ENCODE data around the gene MOV10.

Gene MOV10

GRCh38 chr1:112699425-112700144 is 25.1 kb downstream of the MOV10 start:
- no peak for DNase-seq

DNA sequence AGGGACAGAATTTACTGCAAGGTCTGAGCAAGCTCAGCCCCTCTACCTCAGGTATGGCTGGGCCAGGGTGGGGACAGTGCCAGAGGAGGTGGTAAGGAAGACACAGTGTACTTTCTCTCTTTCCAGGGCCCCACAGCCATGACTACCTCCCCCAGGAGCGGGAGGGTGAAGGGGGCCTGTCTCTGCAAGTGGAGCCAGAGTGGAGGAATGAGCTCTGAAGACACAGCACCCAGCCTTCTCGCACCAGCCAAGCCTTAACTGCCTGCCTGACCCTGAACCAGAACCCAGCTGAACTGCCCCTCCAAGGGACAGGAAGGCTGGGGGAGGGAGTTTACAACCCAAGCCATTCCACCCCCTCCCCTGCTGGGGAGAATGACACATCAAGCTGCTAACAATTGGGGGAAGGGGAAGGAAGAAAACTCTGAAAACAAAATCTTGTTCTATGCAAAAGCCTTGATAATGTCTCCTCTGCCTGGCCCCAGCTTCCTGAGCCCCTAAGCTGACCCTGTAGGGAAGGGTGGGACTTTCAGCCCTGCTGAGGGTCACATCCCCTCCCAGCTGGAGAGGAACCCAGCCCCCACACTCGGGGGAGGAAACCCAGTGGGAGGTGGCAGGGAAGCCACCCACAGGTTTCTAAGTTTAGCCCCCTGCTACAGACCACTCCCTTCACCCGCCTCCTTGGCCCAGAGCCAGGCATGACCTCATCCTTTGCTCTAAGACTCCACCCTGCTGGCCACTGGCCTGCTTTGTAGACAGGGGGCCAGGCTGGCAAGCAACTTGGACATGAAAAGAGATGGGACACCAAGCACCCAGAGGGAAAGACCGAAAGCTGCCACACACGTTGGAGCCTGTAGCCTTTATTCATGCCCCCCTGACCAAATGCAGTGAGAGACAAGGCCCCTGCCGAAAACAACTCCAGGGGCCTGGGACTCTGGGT is 26.1 kb downstream of the MOV10 start:
- DNase-seq: peak; percentile 70

DNA sequence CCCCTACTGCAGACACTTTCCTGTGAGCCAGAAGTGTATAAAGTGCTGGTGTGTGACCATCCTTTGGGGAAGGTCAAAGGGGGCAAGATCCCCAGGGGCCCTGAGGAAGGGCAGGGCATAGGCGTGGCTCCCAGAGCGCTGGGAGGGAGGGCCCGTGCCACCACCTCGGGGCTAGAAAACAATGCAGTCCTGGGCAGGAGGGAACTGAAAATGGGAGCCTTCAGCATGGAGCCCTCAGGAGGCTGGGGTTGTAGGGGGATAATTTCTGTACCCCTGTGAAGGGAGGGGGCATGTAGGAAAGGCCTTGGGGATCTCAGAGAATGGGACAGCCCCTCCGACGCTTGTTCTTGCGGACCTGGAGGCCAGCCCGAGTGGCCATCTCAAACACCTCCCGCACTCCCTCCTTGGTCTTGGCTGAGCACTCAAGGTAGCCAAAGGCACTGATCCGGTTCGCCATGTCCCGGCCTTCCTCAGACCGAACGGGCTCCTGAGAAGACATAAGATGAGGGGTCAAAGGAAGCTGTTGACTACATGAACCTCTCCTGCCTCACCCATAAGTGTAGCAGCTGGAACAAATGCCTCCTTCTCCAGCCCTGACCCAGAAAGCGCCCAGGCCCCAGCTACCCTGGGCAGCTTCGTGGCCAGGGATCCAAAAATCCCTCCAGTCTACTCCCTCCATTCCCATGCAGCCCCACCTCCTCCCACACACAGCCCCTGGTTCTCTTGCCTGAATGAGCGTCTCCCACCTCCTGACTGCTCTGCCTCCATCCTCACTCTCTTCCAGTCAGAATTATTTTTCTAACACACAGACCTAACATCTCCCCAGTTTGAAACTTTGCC is 27.0 kb downstream of the MOV10 start:
- no peak for DNase-seq

DNA sequence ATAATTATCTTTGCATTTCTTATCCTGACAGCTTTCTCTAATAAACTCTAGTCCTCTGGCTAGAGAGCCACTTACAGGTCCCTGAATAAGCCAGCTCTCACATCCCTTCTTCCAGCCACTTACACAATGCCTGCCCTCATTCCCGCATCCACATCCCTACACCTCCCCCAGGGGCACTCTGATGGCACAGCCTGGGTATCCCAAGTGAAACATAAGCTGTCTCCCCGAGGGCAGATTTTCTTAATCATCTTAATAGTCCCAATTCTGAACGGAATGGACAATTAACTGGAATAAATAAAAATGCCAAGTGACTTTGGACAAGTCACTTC is 27.6 kb downstream of the MOV10 start:
- DNase-seq: no peak

- DNase-seq: no peak
These were observed 28.2 kb downstream of the MOV10 start for GRCh38 chr1:112702420-112703261.

GRCh38 chr1:112703706-112704105 is 29.2 kb downstream of the MOV10 start:
- no peak for DNase-seq

DNA sequence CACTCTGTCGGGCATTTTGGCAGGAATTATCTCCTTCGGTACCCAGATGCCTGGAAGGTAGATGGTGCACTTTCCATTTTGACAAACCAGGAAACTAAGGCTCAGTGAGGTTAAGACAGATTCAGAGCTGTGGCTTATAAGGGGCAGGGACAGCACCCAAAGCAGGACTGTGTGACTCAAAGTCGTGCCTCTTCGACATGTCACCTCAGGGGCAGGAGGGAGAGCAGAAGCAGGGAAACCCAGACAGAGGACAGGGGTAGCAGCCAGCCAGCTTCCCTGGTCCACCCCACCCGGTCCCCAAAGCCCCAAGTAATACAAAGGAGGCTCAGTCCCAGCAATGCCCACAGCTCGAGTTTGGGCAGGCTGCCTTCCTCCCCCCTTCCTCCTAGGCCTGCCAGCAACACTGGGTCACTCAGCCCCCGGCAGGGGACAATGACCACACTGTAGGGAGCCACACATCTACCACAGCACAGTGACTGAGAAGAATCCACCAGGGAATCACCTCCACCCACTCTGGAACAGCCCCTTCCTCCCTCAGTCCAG is 30.0 kb downstream of the MOV10 start:
- no peak for DNase-seq

DNA sequence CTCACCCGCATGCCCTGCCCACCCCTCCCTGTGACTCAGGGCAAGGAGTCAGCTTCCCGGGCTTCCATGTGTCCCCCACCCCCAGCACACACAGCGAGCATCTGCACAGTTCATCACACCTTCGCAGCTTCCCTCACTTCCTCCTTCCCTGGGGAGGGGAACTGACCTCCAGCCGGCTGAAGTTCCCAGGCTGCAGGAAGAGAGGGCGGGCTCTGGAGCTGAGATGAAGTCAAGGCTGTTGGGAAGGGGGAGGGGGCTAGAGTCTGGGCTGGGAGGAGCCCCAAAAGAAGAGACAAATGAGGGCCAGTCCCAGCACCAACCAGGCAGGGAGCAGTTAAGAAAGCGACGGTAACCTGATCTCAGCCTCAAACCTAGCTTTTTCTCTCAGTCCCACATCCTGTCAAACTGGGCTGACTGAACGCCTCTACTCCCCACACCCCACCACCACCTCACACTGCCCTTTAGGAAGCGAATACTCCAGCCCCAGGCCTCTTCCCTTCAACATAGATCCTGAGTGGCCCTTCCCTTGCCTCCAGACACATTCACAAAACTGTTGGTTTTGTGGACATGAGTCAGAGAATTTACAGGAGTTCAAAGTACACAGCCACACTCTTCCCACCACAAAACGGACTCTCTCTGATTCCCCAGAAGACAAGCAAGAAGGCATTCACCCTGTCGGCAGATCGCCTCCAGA is 30.6 kb downstream of the MOV10 start:
- DNase-seq: peak; percentile 39

DNA sequence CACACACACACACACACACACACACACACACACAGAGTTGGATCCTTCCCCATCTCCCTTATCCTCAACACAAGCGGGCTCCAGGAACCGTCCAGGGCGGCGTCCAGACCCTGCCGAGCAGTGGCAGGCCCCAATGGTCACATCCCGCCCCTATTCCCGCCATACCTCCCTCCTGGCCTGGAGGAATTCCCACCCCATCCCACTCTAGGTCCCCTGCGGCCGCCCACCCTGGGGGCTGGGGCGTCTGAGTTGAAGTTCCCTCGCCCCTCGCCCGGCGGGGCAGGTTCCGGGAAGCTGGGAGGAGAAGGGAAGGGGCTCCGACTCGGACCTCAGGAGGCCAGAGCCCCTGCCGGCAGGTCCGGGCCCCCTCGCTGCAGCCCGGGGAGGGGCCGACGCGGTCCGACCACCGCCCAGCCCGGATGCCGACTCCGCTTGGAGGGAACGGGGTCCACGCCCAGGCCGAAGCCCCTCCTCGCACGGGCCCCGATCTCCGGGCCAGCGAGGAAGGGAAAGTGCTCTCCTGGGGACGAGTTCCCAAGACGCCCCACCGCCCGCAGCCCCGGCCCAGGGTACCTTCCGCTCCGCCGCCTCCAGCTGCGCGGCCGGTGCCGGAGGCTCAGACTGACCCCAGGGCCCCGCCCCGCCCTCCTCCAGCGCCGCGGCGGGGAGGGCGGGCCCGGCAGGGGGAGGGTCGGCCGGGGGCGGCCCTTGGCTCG is 32.2 kb downstream of the MOV10 start, which contains the start of gene RHOC:
Gene RHOC, minus strand, starts transcription at position 623 of the 716 bp plus-strand sequence. CDS start 3,328 bp downstream, outside the sequence.
- DNase-seq: peak; percentile 20

- peak; percentile 57 for DNase-seq
These were observed 33.0 kb downstream of the MOV10 start for GRCh38 chr1:112707221-112708001.

DNA sequence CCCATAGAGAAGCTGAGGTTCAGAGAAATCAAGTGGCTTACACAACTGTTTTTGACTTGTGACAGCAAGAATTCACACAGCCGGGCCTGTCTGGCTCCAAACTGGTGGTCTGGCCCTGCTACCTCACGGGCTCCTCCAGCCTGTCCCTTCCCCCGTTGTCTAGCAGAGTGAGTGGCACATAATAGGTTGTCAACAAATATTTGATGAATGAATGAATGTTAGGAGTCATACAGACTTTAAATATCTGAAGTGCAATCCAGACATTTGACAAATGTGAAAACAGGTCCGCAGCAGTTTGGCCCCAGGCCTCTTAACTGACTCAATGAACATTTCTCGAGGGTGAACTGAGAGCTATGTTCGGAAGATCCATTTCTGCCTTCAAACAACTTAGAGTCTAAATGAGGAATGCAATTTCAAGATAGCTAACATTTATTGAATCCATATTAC is 33.6 kb downstream of the MOV10 start:
- no peak for DNase-seq

GRCh38 chr1:112708489-112708888 is 34.0 kb downstream of the MOV10 start:
- DNase-seq: no peak

GRCh38 chr1:112710159-112710558 is 35.7 kb downstream of the MOV10 start:
- DNase-seq: no peak

DNA sequence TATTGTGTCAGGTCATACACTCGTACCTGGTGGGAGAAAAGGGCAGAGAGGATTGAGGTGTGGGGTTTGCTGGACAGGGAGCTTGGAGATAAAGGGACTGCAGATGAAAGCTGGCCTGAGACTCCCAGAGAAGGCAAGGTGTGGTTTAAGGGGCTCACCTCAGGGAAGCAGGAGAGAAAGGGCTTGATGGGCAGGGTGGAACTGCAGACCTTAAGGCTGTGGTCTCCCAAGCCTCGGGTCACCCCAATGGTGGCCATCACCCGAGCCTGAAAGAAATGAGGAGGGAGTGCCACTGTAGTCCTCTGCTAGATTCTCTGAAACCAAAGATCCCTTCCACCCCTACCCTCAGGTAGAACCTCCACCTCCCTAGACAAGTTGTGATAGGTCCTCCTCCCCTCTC is 36.1 kb downstream of the MOV10 start:
- no peak for DNase-seq

DNA sequence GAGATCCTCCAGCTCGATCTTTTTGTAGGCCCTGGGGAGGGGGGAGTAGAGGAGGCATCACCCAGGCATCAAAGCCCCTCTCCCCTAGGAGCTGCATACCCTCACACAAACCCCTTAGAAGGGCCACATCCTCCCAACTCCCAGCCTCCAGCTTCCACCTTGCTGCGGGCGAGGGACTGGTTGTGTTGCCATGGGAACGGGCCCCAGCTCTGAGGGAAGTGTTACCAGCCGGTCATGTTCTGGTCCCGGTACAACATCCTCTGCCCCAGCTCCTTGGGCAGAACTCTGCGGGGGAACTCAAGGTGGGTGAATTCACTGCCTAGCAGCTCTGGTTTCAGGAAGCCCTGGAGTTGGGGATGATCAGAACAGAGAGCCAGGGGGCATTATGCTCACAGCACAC is 36.6 kb downstream of the MOV10 start:
- DNase-seq: no peak

DNA sequence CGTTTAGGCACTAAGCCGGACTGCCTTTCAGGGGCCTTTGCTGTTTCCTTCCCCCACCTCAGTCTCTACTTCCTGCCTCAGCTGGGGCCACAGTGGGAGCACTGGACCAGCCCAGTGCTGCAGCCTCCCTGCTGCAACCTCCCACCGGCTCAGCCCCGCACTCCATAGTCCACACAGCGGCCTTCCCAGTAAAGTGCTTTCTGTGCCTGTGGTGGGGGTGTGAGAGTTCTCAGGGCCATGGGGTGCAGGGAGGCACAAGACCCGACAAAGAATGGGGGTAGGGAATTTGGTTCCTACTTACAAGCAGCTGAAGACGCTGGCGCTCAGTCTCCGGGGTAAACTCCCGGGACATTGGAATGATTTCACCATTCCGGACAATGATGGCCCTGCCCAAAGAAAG is 37.2 kb downstream of the MOV10 start:
- DNase-seq: no peak

DNA sequence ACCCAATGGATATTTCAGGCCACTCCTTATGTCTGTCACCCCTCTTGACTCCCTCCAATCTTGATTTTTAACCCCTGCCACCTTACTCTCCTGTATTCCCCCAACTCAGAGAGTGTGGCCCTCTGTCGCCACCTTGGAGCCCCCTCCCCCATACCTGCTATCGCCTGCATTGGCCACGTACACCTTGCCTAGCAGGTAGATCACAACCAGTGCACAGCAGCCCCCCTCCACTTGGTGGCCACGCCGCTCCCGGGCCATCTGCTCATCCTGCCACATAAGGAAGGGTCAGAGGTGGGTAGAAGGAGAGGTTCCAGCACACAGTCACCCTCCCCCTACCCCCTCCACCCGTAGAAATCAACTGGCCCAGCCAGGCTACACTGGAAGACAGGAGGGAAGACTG is 37.7 kb downstream of the MOV10 start:
- DNase-seq: no peak

- DNase-seq: no peak
These were observed 38.3 kb downstream of the MOV10 start for GRCh38 chr1:112712701-112713128.

DNA sequence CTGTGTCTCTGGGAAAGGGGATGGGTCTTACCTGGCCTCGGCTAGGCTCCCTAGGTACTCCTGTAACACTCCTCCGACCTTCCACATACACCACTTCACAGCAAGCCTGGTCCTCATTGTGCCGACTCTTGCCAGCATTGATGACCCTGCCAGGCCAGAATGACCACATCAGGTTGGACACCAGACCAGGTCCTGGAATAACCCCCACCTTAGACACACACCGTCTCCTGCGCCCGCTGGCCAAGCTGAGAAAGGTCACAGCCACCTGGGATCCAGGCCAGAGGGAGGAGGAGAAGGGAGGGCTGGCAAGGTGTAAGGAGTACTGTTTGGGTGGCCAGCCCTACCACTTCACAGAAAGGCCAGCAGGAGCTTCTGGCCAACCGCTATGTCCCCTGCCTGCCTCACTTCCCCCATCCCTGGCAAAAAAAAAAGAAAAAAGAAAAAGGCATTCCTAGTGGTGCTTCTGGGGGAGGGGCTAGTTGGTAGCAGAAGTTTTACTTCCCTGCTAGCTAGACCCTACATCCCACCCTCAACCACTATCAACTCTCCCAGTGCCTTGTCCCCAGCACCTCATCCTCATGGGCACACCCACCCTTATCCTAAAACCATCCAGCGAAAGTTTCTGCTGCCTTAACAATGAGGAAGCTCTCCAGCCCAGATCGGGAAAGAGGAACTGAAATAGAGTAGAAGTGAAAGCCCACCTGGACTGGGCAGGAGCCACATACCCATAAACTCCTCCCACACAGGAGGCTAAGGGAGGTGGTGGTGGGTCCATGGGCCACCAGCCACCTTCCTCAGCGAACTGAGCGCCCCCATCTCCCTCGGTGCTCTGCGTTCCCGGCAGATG is 39.2 kb downstream of the MOV10 start:
- DNase-seq: no peak

Measured in CD4-positive, alpha-beta T cell treated with Interleukin-4 for 4 hours (primary cell).